Stimulated activated CD8-positive, alpha-beta memory T cell treated with anti-CD3 and anti-CD28 coated beads, Interleukin-4, amount 100 ng/mL, for 4 hours (primary cell): ENCODE results near the gene CALML4.
"Not testable (repeated sequence)": the region's sequence is repeated elsewhere in the genome, so short reads cannot be mapped to it uniquely, and the experiment has no call there.

ENCODE experiments used
- DNase-seq, 2 donors: peaks; one replicate each; pipeline ENCODE4 v3.0.0-alpha.2; 2020; ENCODE audit warnings: low read depth in 2 of 2, low spot score in 1 of 2

Gene CALML4

GRCh38 chr15:68204776-68205557 lies at the start of gene CALML4:
Gene CALML4 (minus strand): TSS chr15:68205332. CDS start chr15:68205247, 85 bp downstream.
- no peak for DNase-seq

GRCh38 chr15:68252925-68253534 lies 47.9 kb upstream of the CALML4 start:
- DNase-seq, result no peak

- no peak for DNase-seq
Observed at GRCh38 chr15:68249058-68249713, 44.1 kb upstream of the CALML4 start.

GRCh38 chr15:68244235-68244634 lies 39.1 kb upstream of the CALML4 start:
- no peak for DNase-seq

GRCh38 chr15:68241088-68241935 lies 36.2 kb upstream of the CALML4 start:
- no peak for DNase-seq

GRCh38 chr15:68239025-68239424 lies 33.9 kb upstream of the CALML4 start:
- no peak for DNase-seq

GRCh38 chr15:68235022-68235421 lies 29.9 kb upstream of the CALML4 start:
- DNase-seq, result no peak

GRCh38 chr15:68234520-68234919 lies 29.4 kb upstream of the CALML4 start:
- not testable (repeated sequence) for DNase-seq

- DNase-seq, result no peak
Observed at GRCh38 chr15:68234060-68234459, 28.9 kb upstream of the CALML4 start.

GRCh38 chr15:68232937-68233336 lies 27.8 kb upstream of the CALML4 start:
- DNase-seq, result no peak

GRCh38 chr15:68232449-68232848 lies 27.3 kb upstream of the CALML4 start:
- no peak for DNase-seq

- no peak for DNase-seq
Observed at GRCh38 chr15:68231102-68231818, 26.1 kb upstream of the CALML4 start.

- no peak for DNase-seq
Observed at GRCh38 chr15:68230157-68231100, 25.3 kb upstream of the CALML4 start.

- DNase-seq, result peak; percentile 49 to 76
Observed at GRCh38 chr15:68229386-68230156, 24.4 kb upstream of the CALML4 start, which contains the start of gene CLN6. Gene CLN6 (minus strand): TSS chr15:68229728. CDS start chr15:68229584, 144 bp downstream.

GRCh38 chr15:68228971-68229385 lies 23.8 kb upstream of the CALML4 start:
- no peak for DNase-seq

- DNase-seq, result no peak
Observed at GRCh38 chr15:68228143-68228970, 23.2 kb upstream of the CALML4 start.

GRCh38 chr15:68227643-68228142 lies 22.6 kb upstream of the CALML4 start:
- DNase-seq, result no peak
